DND-41 (cell line): ENCODE measurements around the gene ASPG.

Source experiments
- ATAC-seq: fragments of 200-7000 bp; cut with Tn5 transposase; 3 replicates; pipeline ENCODE4 v1.9.1; 2021; ENCODE audit warnings: low read depth; ENCODE audit not compliant: insufficient read depth
- DNase-seq: peaks from one replicate; pipeline ENCODE4 v3.0.0-alpha.2; 2020
- H2AFZ ChIP-seq: 2 replicates; pipeline ENCODE4 v1.6.0; 2012; ENCODE audit warnings: low read depth, low read length
- H3K27ac ChIP-seq: 2 replicates; pipeline ENCODE4 v1.5.1; 2012; ENCODE audit warnings: low read length, inconsistent platforms
- H3K27me3 ChIP-seq: fragments of 200-600 bp; sonication (generic); 2 replicates; pipeline ENCODE4 v1.6.0; 2012; ENCODE audit warnings: low read length, mild to moderate bottlenecking, inconsistent platforms; ENCODE audit not compliant: insufficient read depth, poor library complexity
- H3K36me3 ChIP-seq: 2 replicates; pipeline ENCODE4 v1.5.1; 2012; ENCODE audit warnings: low read length, inconsistent platforms; ENCODE audit not compliant: insufficient read depth
- H3K4me1 ChIP-seq: 2 replicates; pipeline ENCODE4 v1.5.1; 2012; ENCODE audit warnings: mild to moderate bottlenecking, low read length; ENCODE audit not compliant: insufficient read depth
- H3K4me2 ChIP-seq: 2 replicates; pipeline ENCODE4 v1.6.0; 2012; ENCODE audit warnings: mild to moderate bottlenecking, moderate library complexity, low read length, inconsistent platforms; ENCODE audit not compliant: insufficient read depth
- H3K4me3 ChIP-seq, 2 experiments: fragments of 200-600 bp in 1 of 2; shearing (Covaris generic) in 1 of 2; 2 replicates each; pipeline ENCODE4 v1.5.1; 2012 to 2016; ENCODE audit warnings: inconsistent platforms in 2 of 2, low read length in 2 of 2, mild to moderate bottlenecking in 2 of 2, low read depth in 1 of 2, moderate library complexity in 1 of 2
- H3K79me2 ChIP-seq: 2 replicates; pipeline ENCODE4 v1.6.0; 2012; ENCODE audit warnings: low read length, inconsistent platforms; ENCODE audit not compliant: insufficient read depth
- H3K9ac ChIP-seq: 2 replicates; pipeline ENCODE4 v1.6.0; 2012; ENCODE audit warnings: low read depth, mild to moderate bottlenecking, inconsistent platforms, low read length, moderate library complexity
- H3K9me3 ChIP-seq: 2 replicates; pipeline ENCODE4 v1.5.1; 2012; ENCODE audit warnings: low read length, moderate library complexity, mild to moderate bottlenecking, inconsistent platforms; ENCODE audit not compliant: insufficient read depth, severe bottlenecking
- H4K20me1 ChIP-seq: 2 replicates; pipeline ENCODE4 v1.6.0; 2012; ENCODE audit warnings: low read length; ENCODE audit not compliant: insufficient read depth
- CTCF ChIP-seq: IDR thresholded peaks from 2 replicates; pipeline ENCODE4 v1.5.1; 2012; ENCODE audit warnings: borderline replicate concordance, low read length, moderate library complexity, mild to moderate bottlenecking; ENCODE audit not compliant: poor library complexity, severe bottlenecking; ENCODE audit errors: extremely low read depth
- EZH2 ChIP-seq: IDR thresholded peaks from 3 replicates; pipeline ENCODE4 v1.6.1; 2012; ENCODE audit warnings: borderline replicate concordance, low read depth, mild to moderate bottlenecking, moderate library complexity, low read length, inconsistent platforms; ENCODE audit not compliant: severe bottlenecking

The ASPG gene

GRCh38 chr14:104116288-104116755 is 30.8 kb downstream of the ASPG start:
- no peak overlapping the region for H3K4me2 ChIP-seq
- no peak overlapping the region for H3K4me3 ChIP-seq
- no peaks in the 10 kb centered on the region for H3K36me3 ChIP-seq
- H3K9me3 ChIP-seq, result no peaks in the 10 kb centered on the region
- no peaks in the 10 kb centered on the region; the same call in 1 of the 2 replicates for H4K20me1 ChIP-seq
- H3K79me2 ChIP-seq, result no peaks in the 10 kb centered on the region
- peaks cover 4% of the 10 kb centered on the region for H3K27me3 ChIP-seq
- ATAC-seq (no peak), DNase-seq (no peak)
- TF ChIP-seq EZH2 (no peak), CTCF (no peak)
- H3K4me1 ChIP-seq, result no peaks in the 10 kb centered on the region
- no peak overlapping the region for H3K9ac ChIP-seq
- no peak overlapping the region for H3K27ac ChIP-seq
- H2AFZ ChIP-seq, result no peak overlapping the region

- H3K4me3 ChIP-seq, result no peak overlapping the region
- no peak overlapping the region for H2AFZ ChIP-seq
- H3K9me3 ChIP-seq, result no peaks in the 10 kb centered on the region
- H3K4me1 ChIP-seq, result no peaks in the 10 kb centered on the region
- DNase-seq (no peak), ATAC-seq (no peak)
- H3K27ac ChIP-seq, result no peak overlapping the region
- H3K9ac ChIP-seq, result no peak overlapping the region
- H4K20me1 ChIP-seq, result no peaks in the 10 kb centered on the region; the same call in 1 of the 2 replicates
- H3K79me2 ChIP-seq, result no peaks in the 10 kb centered on the region
- H3K36me3 ChIP-seq, result no peaks in the 10 kb centered on the region
- TF ChIP-seq CTCF, result no peak
- no peak for TF ChIP-seq EZH2
- no peak overlapping the region for H3K4me2 ChIP-seq
- peaks cover 4% of the 10 kb centered on the region for H3K27me3 ChIP-seq
Measured at GRCh38 chr14:104116756-104117340, 31.3 kb downstream of the ASPG start.

- DNase-seq (no peak), ATAC-seq (no peak)
- Histone ChIP-seq H3K79me2 (no peaks in the 10 kb centered on the region), H3K9me3 (no peaks in the 10 kb centered on the region), H3K27me3 (peaks cover 4% of the 10 kb centered on the region), H3K4me1 (no peaks in the 10 kb centered on the region), H2AFZ (no peak overlapping the region), H3K27ac (no peak overlapping the region), H3K4me2 (no peak overlapping the region), H3K4me3 (no peak overlapping the region), H3K36me3 (no peaks in the 10 kb centered on the region), H3K9ac (no peak overlapping the region), H4K20me1 (no peaks in the 10 kb centered on the region; the same call in 1 of the 2 replicates)
- no peak for TF ChIP-seq EZH2
- no peak for TF ChIP-seq CTCF
Measured at GRCh38 chr14:104117341-104118005, 32.0 kb downstream of the ASPG start.
